Neuron (in vitro differentiated cells): Measurements from ENCODE around the gene ZEB1.
"Not testable (repeated sequence)": the region's sequence is repeated elsewhere in the genome, so short reads cannot be mapped to it uniquely, and the experiment has no call there.

Source experiments
- H2AFZ ChIP-seq: one replicate; pipeline ENCODE4 v1.6.1; 2013; ENCODE audit warnings: low read depth, mild to moderate bottlenecking, inconsistent platforms, low read length, moderate library complexity
- H3K27me3 ChIP-seq: one replicate; pipeline ENCODE4 v1.6.1; 2013; ENCODE audit warnings: low read length; ENCODE audit not compliant: insufficient read depth
- H3K36me3 ChIP-seq: one replicate; pipeline ENCODE4 v1.6.1; 2013; ENCODE audit warnings: low read length; ENCODE audit not compliant: insufficient read depth
- H3K4me1 ChIP-seq: one replicate; pipeline ENCODE4 v1.6.1; 2013; ENCODE audit warnings: low read length; ENCODE audit not compliant: insufficient read depth
- H3K4me3 ChIP-seq: 2 replicates; pipeline ENCODE4 v1.5.1; 2013; ENCODE audit warnings: mild to moderate bottlenecking, low read length, moderate library complexity
- H3K9me3 ChIP-seq: one replicate; pipeline ENCODE4 v1.6.1; 2013; ENCODE audit warnings: low read length

Gene ZEB1

GRCh38 chr10:31359979-31360378, 41.0 kb downstream of the ZEB1 start:
- no peaks in the 10 kb centered on the region for H3K4me1 ChIP-seq
- no peak overlapping the region for H3K4me3 ChIP-seq
- H3K27me3 ChIP-seq, result no peaks in the 10 kb centered on the region
- H2AFZ ChIP-seq, result no peak overlapping the region
- peaks cover 11% of the 10 kb centered on the region for H3K9me3 ChIP-seq
- no peaks in the 10 kb centered on the region for H3K36me3 ChIP-seq

- H3K36me3 ChIP-seq, H3K4me1 ChIP-seq: not testable (repeated sequence)
Observed at GRCh38 chr10:31361475-31361874, 42.5 kb downstream of the ZEB1 start.

GRCh38 chr10:31362023-31362641, 43.1 kb downstream of the ZEB1 start:
- H3K9me3 ChIP-seq, result peaks cover 11% of the 10 kb centered on the region
- H2AFZ ChIP-seq, result no peak overlapping the region
- no peaks in the 10 kb centered on the region for H3K36me3 ChIP-seq
- H3K27me3 ChIP-seq, result no peaks in the 10 kb centered on the region
- H3K4me1 ChIP-seq, result no peaks in the 10 kb centered on the region
- H3K4me3 ChIP-seq, result no peak overlapping the region

More at GRCh38 chr10:31361475-31361874, 42.5 kb downstream of the ZEB1 start:
- peaks cover 11% of the 10 kb centered on the region for H3K9me3 ChIP-seq
- not testable (repeated sequence) for H3K4me3 ChIP-seq, H3K27me3 ChIP-seq, H2AFZ ChIP-seq

GRCh38 chr10:31363696-31364095, 44.7 kb downstream of the ZEB1 start:
- H2AFZ ChIP-seq, H3K27me3 ChIP-seq, H3K9me3 ChIP-seq, H3K4me3 ChIP-seq, H3K36me3 ChIP-seq, H3K4me1 ChIP-seq: not testable (repeated sequence)

- not testable (repeated sequence) for H3K36me3 ChIP-seq, H2AFZ ChIP-seq, H3K4me1 ChIP-seq, H3K4me3 ChIP-seq, H3K27me3 ChIP-seq, H3K9me3 ChIP-seq
Observed at GRCh38 chr10:31364238-31364637, 45.2 kb downstream of the ZEB1 start.

GRCh38 chr10:31366703-31367102, 47.7 kb downstream of the ZEB1 start:
- Histone ChIP-seq H2AFZ (no peak overlapping the region), H3K4me3 (no peak overlapping the region), H3K9me3 (peaks cover 8% of the 10 kb centered on the region), H3K36me3 (no peaks in the 10 kb centered on the region), H3K4me1 (no peaks in the 10 kb centered on the region), H3K27me3 (no peaks in the 10 kb centered on the region)

- no peak overlapping the region for H3K4me3 ChIP-seq
- no peaks in the 10 kb centered on the region for H3K36me3 ChIP-seq
- no peaks in the 10 kb centered on the region for H3K4me1 ChIP-seq
- no peaks in the 10 kb centered on the region for H3K9me3 ChIP-seq
- H3K27me3 ChIP-seq, result no peaks in the 10 kb centered on the region
- H2AFZ ChIP-seq, result no peak overlapping the region
Observed at GRCh38 chr10:31368724-31369123, 49.7 kb downstream of the ZEB1 start.

GRCh38 chr10:31372439-31372838, 53.4 kb downstream of the ZEB1 start:
- Histone ChIP-seq H2AFZ (no peak overlapping the region), H3K27me3 (no peaks in the 10 kb centered on the region)

GRCh38 chr10:31374146-31374696, 55.2 kb downstream of the ZEB1 start:
- H3K4me1 ChIP-seq, result no peaks in the 10 kb centered on the region
- H3K4me3 ChIP-seq, result no peak overlapping the region
- no peaks in the 10 kb centered on the region for H3K36me3 ChIP-seq
- H3K27me3 ChIP-seq, result no peaks in the 10 kb centered on the region
- no peaks in the 10 kb centered on the region for H3K9me3 ChIP-seq
- H2AFZ ChIP-seq, result no peak overlapping the region

More at GRCh38 chr10:31372439-31372838, 53.4 kb downstream of the ZEB1 start:
- H3K36me3 ChIP-seq, result no peaks in the 10 kb centered on the region
- no peak overlapping the region for H3K4me3 ChIP-seq
- no peaks in the 10 kb centered on the region for H3K9me3 ChIP-seq
- H3K4me1 ChIP-seq, result no peaks in the 10 kb centered on the region

- Histone ChIP-seq H3K9me3 (no peaks in the 10 kb centered on the region), H3K36me3 (no peaks in the 10 kb centered on the region), H3K27me3 (no peaks in the 10 kb centered on the region), H3K4me3 (no peak overlapping the region), H3K4me1 (no peaks in the 10 kb centered on the region), H2AFZ (no peak overlapping the region)
Observed at GRCh38 chr10:31381171-31381570, 62.2 kb downstream of the ZEB1 start.

GRCh38 chr10:31381766-31382316, 62.8 kb downstream of the ZEB1 start:
- H3K4me1 ChIP-seq, result no peaks in the 10 kb centered on the region
- no peaks in the 10 kb centered on the region for H3K9me3 ChIP-seq
- no peak overlapping the region for H2AFZ ChIP-seq
- H3K4me3 ChIP-seq, result no peak overlapping the region
- no peaks in the 10 kb centered on the region for H3K27me3 ChIP-seq
- H3K36me3 ChIP-seq, result no peaks in the 10 kb centered on the region

- Histone ChIP-seq H3K36me3 (peaks cover 11% of the 10 kb centered on the region), H3K4me3 (no peak overlapping the region), H3K27me3 (no peaks in the 10 kb centered on the region), H3K4me1 (no peaks in the 10 kb centered on the region), H2AFZ (no peak overlapping the region), H3K9me3 (peaks cover 3% of the 10 kb centered on the region)
Observed at GRCh38 chr10:31383810-31384588, 65.0 kb downstream of the ZEB1 start.

GRCh38 chr10:31384589-31384949, 65.6 kb downstream of the ZEB1 start:
- Histone ChIP-seq H3K4me1 (no peaks in the 10 kb centered on the region), H3K9me3 (peaks cover 3% of the 10 kb centered on the region), H3K36me3 (peaks cover 16% of the 10 kb centered on the region), H3K4me3 (no peak overlapping the region), H3K27me3 (no peaks in the 10 kb centered on the region), H2AFZ (no peak overlapping the region)
